ENCODE results near the gene CYB5R4. TPM values are rescaled to one million over a fixed set of nuclear protein-coding genes. Genes with fewer than 3 reads are reported as not detected.

The CYB5R4 gene
- total RNA-seq, 2 experiments from 2014 or later: 15.5 to 16.3 TPM

DNA sequence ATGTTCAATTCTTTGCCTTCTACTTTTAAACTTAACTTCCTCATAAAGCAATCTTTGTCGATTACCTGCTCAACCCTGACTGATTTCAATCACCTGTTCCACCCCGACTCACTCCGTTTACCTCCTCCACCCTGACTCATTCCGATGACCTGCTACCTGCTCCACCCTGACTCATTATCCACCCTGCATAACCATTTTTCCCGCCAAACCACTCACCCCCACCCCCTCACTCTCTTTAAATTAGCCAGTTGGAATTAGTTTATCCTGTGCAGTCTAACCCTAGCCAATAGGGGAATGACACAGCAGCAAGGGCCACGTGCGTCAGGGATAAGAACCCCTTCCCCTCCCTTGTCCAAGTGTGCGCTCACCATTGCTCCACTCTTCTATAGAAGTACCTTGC, 117.4 kb downstream of the CYB5R4 start:
- POLR2A ChIA-PET: no interaction called here
- no peaks in the 10 kb centered on the region for H3K4me1 Mint-ChIP-seq (ENCODE audit: low read depth)
- Histone ChIP-seq H3K27ac (ENCODE audit: low read depth in 1 of 2, low read length in 2 of 2) (no peak overlapping the region), H3K36me3 (ENCODE audit: insufficient read depth, low read length) (no peaks in the 10 kb centered on the region), H3K27me3 (ENCODE audit: control insufficient read depth in 1 of 2, insufficient read depth in 2 of 2, low read length in 2 of 2) (no peaks in the 10 kb centered on the region), H3K4me3 (ENCODE audit: low read length) (no peak overlapping the region), H3K9me3 (ENCODE audit: control insufficient read depth in 1 of 2, insufficient read depth in 1 of 2, low read length in 2 of 2) (no peaks in the 10 kb centered on the region), H3K4me1 (ENCODE audit: insufficient read depth, low read length) (no peaks in the 10 kb centered on the region)
- H3K27ac Mint-ChIP-seq: no peak overlapping the region
- TF ChIP-seq, protein P1, sequence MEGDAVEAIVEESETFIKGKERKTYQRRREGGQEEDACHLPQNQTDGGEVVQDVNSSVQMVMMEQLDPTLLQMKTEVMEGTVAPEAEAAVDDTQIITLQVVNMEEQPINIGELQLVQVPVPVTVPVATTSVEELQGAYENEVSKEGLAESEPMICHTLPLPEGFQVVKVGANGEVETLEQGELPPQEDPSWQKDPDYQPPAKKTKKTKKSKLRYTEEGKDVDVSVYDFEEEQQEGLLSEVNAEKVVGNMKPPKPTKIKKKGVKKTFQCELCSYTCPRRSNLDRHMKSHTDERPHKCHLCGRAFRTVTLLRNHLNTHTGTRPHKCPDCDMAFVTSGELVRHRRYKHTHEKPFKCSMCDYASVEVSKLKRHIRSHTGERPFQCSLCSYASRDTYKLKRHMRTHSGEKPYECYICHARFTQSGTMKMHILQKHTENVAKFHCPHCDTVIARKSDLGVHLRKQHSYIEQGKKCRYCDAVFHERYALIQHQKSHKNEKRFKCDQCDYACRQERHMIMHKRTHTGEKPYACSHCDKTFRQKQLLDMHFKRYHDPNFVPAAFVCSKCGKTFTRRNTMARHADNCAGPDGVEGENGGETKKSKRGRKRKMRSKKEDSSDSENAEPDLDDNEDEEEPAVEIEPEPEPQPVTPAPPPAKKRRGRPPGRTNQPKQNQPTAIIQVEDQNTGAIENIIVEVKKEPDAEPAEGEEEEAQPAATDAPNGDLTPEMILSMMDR (IDR thresholded peaks at IDR 0.05): no peak
- H3K36me3 Mint-ChIP-seq (ENCODE audit: low read depth): peaks cover 3% of the 10 kb centered on the region
- H3K27me3 Mint-ChIP-seq: no peaks in the 10 kb centered on the region
- intact Hi-C loops (cut with DNase I, micrococcal nuclease): no loop called here
- H3K4me3 Mint-ChIP-seq: no peak overlapping the region
- CTCF ChIA-PET: no interaction called here
- DNase-seq (no peak), ATAC-seq (ENCODE audit: poor library complexity) (no peak)
- peaks cover 4% of the 10 kb centered on the region for H3K9me3 Mint-ChIP-seq

DNA sequence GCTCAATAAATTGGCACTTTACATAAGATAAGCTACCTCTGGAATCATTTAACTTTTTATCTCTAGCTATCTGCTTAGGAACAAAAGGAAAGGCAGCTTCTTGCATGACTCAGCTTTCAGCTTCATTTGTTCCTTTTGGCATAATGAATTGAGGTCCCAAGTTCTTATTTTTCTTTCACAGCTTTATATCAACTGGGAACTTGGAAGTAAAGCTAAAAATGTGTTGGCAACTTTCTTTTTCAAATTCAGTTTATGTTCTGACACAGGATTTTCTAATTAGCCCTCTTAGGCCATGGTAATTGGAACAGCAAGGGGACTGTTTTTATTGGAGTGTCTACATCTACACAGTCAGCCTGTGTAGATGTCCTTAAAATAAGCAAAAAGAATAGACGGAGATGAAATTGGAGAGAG, 118.8 kb downstream of the CYB5R4 start:
- no peak for ATAC-seq (ENCODE audit: poor library complexity)
- no peaks in the 10 kb centered on the region for H3K36me3 ChIP-seq (ENCODE audit: insufficient read depth, low read length)
- Mint-ChIP-seq H3K27me3 (no peaks in the 10 kb centered on the region), H3K36me3 (ENCODE audit: low read depth) (peaks cover 3% of the 10 kb centered on the region), H3K9me3 (peaks cover 4% of the 10 kb centered on the region), H3K27ac (no peak overlapping the region), H3K4me1 (ENCODE audit: low read depth) (no peaks in the 10 kb centered on the region), H3K4me3 (no peak overlapping the region)
- DNase-seq: no peak
- no peaks in the 10 kb centered on the region for H3K9me3 ChIP-seq (ENCODE audit: control insufficient read depth in 1 of 2, insufficient read depth in 1 of 2, low read length in 2 of 2)
- TF ChIP-seq, protein P1 (IDR thresholded peaks at IDR 0.05): no peak
- POLR2A ChIA-PET: no interaction called here
- H3K4me1 ChIP-seq (ENCODE audit: insufficient read depth, low read length): no peaks in the 10 kb centered on the region
- no peak overlapping the region for H3K4me3 ChIP-seq (ENCODE audit: low read length)
- H3K27ac ChIP-seq (ENCODE audit: low read depth in 1 of 2, low read length in 2 of 2): no peak overlapping the region
- no peaks in the 10 kb centered on the region for H3K27me3 ChIP-seq (ENCODE audit: control insufficient read depth in 1 of 2, insufficient read depth in 2 of 2, low read length in 2 of 2)
- intact Hi-C loops (cut with DNase I, micrococcal nuclease): no loop called here
- CTCF ChIA-PET: no interaction called here

DNA sequence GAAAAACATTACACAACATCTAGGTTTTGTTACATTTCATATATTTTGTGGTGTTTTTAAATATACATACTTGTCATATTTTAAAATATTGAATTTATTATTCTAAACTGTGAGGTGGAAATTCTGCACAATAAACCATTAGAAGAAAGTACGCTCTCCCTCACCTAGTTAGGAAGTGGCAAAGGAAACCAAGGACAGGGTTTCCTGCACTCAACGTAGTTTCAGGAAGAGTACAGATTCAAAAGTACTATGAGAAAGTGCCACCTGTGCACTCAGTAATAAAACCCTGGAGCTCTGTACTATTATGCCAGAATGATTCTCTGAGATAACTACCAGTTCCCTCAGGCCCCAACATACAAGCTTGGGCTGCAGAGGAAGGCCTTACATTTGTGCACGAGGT, 119.5 kb downstream of the CYB5R4 start:
- Histone ChIP-seq H3K36me3 (ENCODE audit: insufficient read depth, low read length) (no peaks in the 10 kb centered on the region), H3K9me3 (ENCODE audit: control insufficient read depth in 1 of 2, insufficient read depth in 1 of 2, low read length in 2 of 2) (no peaks in the 10 kb centered on the region), H3K27ac (ENCODE audit: low read depth in 1 of 2, low read length in 2 of 2) (no peak overlapping the region), H3K27me3 (ENCODE audit: control insufficient read depth in 1 of 2, insufficient read depth in 2 of 2, low read length in 2 of 2) (no peaks in the 10 kb centered on the region), H3K4me1 (ENCODE audit: insufficient read depth, low read length) (no peaks in the 10 kb centered on the region), H3K4me3 (ENCODE audit: low read length) (no peak overlapping the region)
- ChIA-PET CTCF (no interaction called here), POLR2A (no interaction called here)
- Mint-ChIP-seq H3K9me3 (peaks cover 4% of the 10 kb centered on the region), H3K4me1 (ENCODE audit: low read depth) (no peaks in the 10 kb centered on the region), H3K36me3 (ENCODE audit: low read depth) (peaks cover 3% of the 10 kb centered on the region), H3K4me3 (no peak overlapping the region), H3K27ac (no peak overlapping the region), H3K27me3 (no peaks in the 10 kb centered on the region)
- DNase-seq (no peak), ATAC-seq (ENCODE audit: poor library complexity) (no peak)
- intact Hi-C loops (cut with DNase I, micrococcal nuclease): no loop called here
- TF ChIP-seq, protein P1 (IDR thresholded peaks at IDR 0.05): no peak

Data from CD4-positive, alpha-beta T cell (primary cell).